Stimulated activated naive CD4-positive, alpha-beta T cell (primary cell): Measurements from ENCODE around the gene LGALS1.
"Not testable (repeated sequence)": the region's sequence is repeated elsewhere in the genome, so short reads cannot be mapped to it uniquely, and the experiment has no call there.

ENCODE experiments used
- DNase-seq, 6 experiments: peaks; one replicate each; lab custom pipeline; 2025; lab: John Stamatoyannopoulos, UW

The LGALS1 gene

GRCh38 chr22:37690407-37690806, 15.0 kb downstream of the LGALS1 start:
- DNase-seq, result no peak

- no peak for DNase-seq
These were observed 15.6 kb downstream of the LGALS1 start for GRCh38 chr22:37690901-37691504.

GRCh38 chr22:37692627-37693285, 17.3 kb downstream of the LGALS1 start:
- no peak for DNase-seq

GRCh38 chr22:37694131-37694530, 18.7 kb downstream of the LGALS1 start:
- not testable (repeated sequence) for DNase-seq

GRCh38 chr22:37696260-37696656, 20.8 kb downstream of the LGALS1 start:
- DNase-seq, result not testable (repeated sequence)

- peak; percentile 73 to 84 (median 80) for DNase-seq
These were observed 21.5 kb downstream of the LGALS1 start, which contains the start of gene TRIOBP for GRCh38 chr22:37696657-37697537. TRIOBP (plus strand) TSS chr22:37697048; CDS start chr22:37701366, 4,318 bp downstream.

- DNase-seq, result no peak
These were observed 22.1 kb downstream of the LGALS1 start for GRCh38 chr22:37697538-37697835.

- DNase-seq, result no peak
These were observed 25.8 kb downstream of the LGALS1 start for GRCh38 chr22:37701141-37701786.

GRCh38 chr22:37703906-37704305, 28.5 kb downstream of the LGALS1 start:
- no peak for DNase-seq

GRCh38 chr22:37704645-37705044, 29.2 kb downstream of the LGALS1 start:
- no peak for DNase-seq

GRCh38 chr22:37705205-37705604, 29.8 kb downstream of the LGALS1 start:
- no peak for DNase-seq

GRCh38 chr22:37708580-37709444, 33.4 kb downstream of the LGALS1 start:
- no peak for DNase-seq

- DNase-seq, result no peak
These were observed 34.0 kb downstream of the LGALS1 start for GRCh38 chr22:37709445-37709765.

- no peak for DNase-seq
These were observed 35.2 kb downstream of the LGALS1 start for GRCh38 chr22:37710675-37711074.

- no peak for DNase-seq
These were observed 36.1 kb downstream of the LGALS1 start for GRCh38 chr22:37711490-37711889.

- no peak for DNase-seq
These were observed 38.3 kb downstream of the LGALS1 start for GRCh38 chr22:37713761-37714160.

- DNase-seq, result no peak
These were observed 39.2 kb downstream of the LGALS1 start for GRCh38 chr22:37714634-37715033.

- DNase-seq, result no peak
These were observed 40.3 kb downstream of the LGALS1 start for GRCh38 chr22:37715760-37716159.

GRCh38 chr22:37716708-37717107, 41.3 kb downstream of the LGALS1 start:
- DNase-seq, result no peak

GRCh38 chr22:37717235-37717634, 41.8 kb downstream of the LGALS1 start:
- DNase-seq, result not testable (repeated sequence)

GRCh38 chr22:37717746-37718305, 42.4 kb downstream of the LGALS1 start:
- not testable (repeated sequence) for DNase-seq
